DLD1 (cell line): Measurements from ENCODE around the gene PID1.
"Not testable (repeated sequence)": the region's sequence is repeated elsewhere in the genome, so short reads cannot be mapped to it uniquely, and the experiment has no call there.

Source experiments
- in situ Hi-C: cut with HindIII; loops from 2 replicates; pipeline ENCODE4 v1.10.0; 2017; ENCODE audit warnings: low sequenced_read_pairs

PID1 gene

DNA sequence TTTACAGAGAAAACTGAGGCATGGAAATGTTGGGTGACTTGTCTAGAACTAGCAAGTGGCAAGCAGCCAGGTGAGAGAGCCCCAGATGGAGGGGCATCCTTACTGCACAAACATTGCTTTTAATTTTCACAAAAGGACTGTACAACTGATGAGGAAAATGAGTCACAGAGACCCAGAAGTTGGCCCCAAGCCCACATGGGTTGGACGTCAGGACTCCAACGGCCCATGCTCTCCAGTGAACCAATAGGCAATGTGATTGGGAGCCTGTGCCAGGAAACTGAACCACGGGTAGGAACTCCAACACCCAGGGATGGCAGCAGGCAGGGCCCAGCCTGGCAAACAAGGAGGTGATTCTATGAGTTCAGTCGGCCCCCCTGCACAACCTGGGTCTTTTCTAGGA is 50.8 kb downstream of the PID1 start:
- in situ Hi-C loops = no loop called here

- in situ Hi-C loops = no loop called here
Observed at GRCh38 chr2:229218329-229218921, 52.7 kb downstream of the PID1 start.

- in situ Hi-C loops = no loop called here
Observed at GRCh38 chr2:229212241-229212640, 58.8 kb downstream of the PID1 start.

DNA sequence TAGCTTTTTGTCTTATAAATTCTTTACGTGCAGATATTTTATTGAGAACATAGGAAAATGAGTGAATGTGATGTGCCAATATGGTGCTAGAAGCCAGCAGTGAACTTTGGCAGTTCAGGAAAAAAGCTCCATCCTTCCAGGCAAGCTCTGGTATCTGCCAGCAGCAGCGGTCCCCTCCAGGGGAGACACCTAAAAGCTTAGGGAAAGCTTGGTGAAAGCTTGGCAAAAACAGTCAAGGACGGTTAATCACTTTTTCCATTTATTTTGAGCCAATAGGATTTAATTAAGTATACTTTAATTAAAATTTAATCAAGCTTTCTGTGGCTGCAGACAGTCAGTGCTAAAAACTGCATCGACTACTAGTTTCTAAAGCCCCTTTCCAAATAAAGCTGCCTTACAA is 60.4 kb downstream of the PID1 start:
- in situ Hi-C loops = no loop called here

DNA sequence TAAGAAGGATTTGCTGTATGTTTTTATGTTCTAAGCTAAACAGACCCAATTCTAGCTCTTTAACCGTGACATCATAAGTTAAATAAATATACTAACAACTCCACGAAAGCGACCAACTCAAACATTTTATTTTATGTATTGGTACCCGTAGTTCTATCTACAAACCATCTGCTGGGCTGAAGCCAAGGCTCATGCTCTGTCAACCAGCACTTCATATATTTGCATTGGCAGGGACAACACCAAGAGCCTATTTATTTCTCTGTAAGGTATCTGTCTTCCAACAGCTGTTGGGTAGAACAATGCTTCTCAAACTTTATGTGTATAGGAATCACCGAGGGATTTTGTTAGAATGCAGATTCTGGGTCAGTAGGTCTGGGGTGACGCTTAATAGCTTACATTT is 64.5 kb downstream of the PID1 start:
- in situ Hi-C loops = no loop called here

- in situ Hi-C loops = no loop called here
Observed at GRCh38 chr2:229205704-229206103, 65.4 kb downstream of the PID1 start.

DNA sequence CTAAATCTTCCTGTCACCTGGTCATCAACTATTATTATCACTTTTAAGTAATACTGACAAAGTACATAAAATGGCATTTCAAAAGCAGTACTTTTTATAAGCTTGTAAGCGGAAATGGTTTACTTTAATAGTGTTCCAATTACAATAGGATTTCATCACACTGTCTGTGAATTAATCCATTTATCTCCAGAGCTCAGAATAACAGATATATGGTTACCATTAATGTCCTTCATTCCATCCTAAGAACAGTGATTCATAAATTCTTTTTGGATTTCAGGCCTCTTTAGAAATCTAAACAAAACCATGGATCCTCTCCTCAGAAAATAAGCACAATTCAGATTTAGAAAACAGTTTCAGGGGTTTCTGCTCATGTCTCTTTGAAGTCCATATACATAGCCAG is 68.4 kb downstream of the PID1 start:
- in situ Hi-C loops = no loop called here

GRCh38 chr2:229201521-229201920 is 69.6 kb downstream of the PID1 start:
- in situ Hi-C loops = no loop called here

GRCh38 chr2:229199267-229199666 is 71.8 kb downstream of the PID1 start:
- in situ Hi-C loops = no loop called here

GRCh38 chr2:229196448-229196847 is 74.6 kb downstream of the PID1 start:
- in situ Hi-C loops = no loop called here

- in situ Hi-C loops = no loop called here
Observed at GRCh38 chr2:229195346-229195947, 75.6 kb downstream of the PID1 start.

GRCh38 chr2:229193281-229193680 is 77.8 kb downstream of the PID1 start:
- in situ Hi-C loops = no loop called here

DNA sequence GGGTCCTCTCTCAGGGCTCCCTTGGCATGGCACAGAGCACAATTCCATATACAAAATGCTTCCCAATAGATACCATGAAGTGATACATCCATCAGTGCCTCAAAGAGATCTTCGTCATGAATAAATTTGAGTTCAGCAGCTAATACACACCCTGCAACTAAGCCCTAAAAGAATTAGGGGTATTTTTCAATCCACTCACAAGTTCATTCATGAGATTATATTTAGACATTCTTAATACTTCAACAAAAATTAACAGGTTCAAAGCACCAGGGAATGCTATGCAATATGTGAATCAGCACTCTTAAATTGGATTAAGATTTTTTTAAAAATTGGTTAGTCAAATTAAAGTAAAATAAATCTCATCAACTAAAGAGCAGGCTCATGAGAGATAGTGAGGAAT is 79.7 kb downstream of the PID1 start:
- in situ Hi-C loops = no loop called here

DNA sequence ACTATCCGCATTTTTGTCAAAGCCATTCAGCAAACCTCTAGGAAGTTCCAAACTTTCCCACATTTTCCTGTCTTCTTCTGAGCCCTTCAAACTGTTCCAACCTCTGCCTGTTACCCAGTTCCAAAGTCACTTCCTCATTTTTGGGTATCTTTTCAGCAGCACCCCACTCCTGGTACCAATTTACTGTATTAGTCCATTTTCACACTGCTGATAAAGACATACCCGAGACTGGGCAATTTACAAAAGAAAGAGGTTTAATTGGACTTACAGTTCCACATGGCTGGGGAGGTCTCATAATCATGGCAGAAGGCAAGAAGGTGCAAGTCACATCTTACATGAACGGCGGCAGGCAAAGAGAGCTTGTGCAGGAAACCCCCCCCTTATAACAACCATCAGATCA is 84.0 kb downstream of the PID1 start:
- in situ Hi-C loops = not testable (repeated sequence)

DNA sequence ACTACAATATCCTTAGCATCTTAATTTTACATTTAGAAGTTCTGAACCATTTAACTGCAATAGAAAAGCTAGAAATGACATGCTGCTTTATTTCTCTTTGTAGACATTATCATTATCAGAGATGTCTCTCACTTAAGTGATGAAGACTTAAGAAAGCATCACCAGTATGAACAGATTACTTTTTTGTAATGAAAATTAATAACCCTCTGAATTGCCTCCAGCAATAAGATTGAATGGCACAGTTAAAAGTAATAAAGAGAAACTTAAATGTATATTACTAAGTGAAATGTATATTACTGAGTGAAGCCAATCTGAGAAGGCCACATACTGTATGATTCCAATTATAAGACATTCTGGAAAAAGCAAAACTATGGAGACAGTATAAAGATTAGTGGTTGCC is 89.4 kb downstream of the PID1 start:
- in situ Hi-C loops = no loop called here

- in situ Hi-C loops = no loop called here
Observed at GRCh38 chr2:229180658-229181057, 90.4 kb downstream of the PID1 start.

- in situ Hi-C loops = no loop called here
Observed at GRCh38 chr2:229179628-229180027, 91.5 kb downstream of the PID1 start.

- in situ Hi-C loops = no loop called here
Observed at GRCh38 chr2:229178706-229179105, 92.4 kb downstream of the PID1 start.

DNA sequence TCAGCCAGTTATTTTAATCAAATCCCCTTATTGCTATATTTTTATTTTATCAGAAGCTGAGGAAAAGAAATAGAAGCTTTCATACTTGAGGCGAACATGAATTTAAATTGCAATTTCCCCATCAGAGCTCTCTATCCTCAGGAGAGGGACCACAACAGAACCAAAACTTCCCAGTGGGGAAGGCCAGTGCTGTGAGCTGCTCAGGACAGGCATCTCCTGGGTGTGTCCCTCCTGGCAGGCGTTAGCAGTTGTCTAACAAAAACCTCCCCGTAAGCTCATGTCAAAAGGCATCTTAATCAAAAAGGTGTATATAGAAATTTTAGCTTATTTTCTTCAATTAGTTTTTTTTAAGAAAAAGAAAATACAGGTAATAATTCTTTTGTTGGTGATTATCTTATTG is 93.0 kb downstream of the PID1 start:
- in situ Hi-C loops = no loop called here

- in situ Hi-C loops = no loop called here
Observed at GRCh38 chr2:229176136-229176535, 95.0 kb downstream of the PID1 start.

- in situ Hi-C loops = no loop called here
Observed at GRCh38 chr2:229175497-229175863, 95.6 kb downstream of the PID1 start.

DNA sequence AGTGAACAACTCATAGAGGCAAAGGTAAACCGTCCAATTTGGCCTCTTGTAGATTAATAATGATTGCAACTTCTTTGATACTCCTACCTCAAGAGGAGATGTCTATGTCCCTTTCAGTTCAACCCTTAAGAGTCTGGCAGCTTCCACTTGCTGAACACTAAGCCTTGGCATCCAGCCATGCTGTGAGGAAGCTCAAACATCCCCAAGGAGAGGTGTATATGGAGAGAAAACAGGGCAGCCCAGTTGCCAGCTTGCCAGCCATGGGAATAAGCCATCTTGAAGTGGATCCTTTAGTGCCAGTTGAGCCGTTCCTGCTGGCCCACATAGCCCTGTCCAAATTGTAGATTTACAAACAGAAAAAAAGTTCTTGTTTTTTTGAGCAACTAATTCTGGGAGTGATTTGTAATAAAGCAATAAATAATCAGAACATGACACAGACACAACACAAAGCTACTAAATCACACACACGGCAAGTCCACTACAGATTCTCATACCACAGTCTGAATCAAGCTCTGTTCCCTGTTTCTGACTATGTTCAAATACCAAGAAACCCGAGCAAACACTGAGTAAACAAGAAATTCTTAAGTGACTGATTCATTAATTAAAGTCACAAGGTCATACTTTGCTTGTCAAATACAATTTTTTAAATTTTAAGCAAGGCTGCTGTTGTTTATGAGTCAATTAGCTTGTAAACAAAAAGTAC is 96.1 kb downstream of the PID1 start:
- in situ Hi-C loops = no loop called here
